Fibroblast of the conjunctiva (primary cell): ENCODE measurements around the gene C17orf67.
A peak's percentile ranks its signal among the peaks of the same experiment; 100 is the strongest.

Experiments
- DNase-seq: peaks from one replicate; pipeline ENCODE4 v3.0.0-alpha.2; 2010; ENCODE audit warnings: low read depth

C17orf67 gene, protein sequence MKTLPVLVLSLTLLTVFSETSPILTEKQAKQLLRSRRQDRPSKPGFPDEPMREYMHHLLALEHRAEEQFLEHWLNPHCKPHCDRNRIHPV

GRCh38 chr17:56833809-56834379 is at the start of gene C17orf67, which contains the start of gene DGKE:
Gene C17orf67, minus strand, starts transcription at chr17:56833920. Its CDS starts 18,110 bp downstream, at chr17:56815810.
Gene DGKE, plus strand, starts transcription at chr17:56834151. Its CDS starts 645 bp downstream, at chr17:56834796.
- DNase-seq = peak; percentile 93

DNA sequence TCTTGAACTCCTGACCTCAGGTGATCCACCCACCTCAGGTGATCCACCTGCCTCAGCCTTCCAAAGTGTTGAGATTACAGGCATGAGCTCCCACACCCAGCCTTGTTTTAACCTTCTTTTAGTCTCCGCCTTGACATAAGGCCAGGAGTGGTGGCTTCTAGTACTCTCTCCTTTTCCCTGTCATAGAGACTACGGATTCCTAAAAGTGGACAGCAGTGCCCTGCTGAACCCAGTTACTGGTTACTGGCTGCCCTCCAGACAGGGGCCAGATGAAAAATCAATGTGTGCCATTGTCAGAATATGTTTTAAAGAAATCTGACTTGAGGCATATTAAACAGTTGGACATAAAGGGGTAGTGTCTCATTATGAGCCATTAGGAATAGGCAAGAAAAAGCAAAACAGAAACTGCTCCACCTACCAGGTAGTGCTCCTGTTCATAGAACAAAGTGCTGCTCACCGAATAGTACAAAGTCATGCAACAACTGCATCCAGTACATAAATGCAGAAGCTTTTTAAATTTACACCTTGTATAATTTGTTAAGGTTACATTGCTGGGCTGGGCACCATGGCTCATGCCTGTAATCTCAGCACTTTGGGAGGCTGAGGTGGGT is 48.1 kb upstream of the C17orf67 start:
- no peak for DNase-seq

- DNase-seq = no peak
These were observed 46.9 kb upstream of the C17orf67 start for GRCh38 chr17:56880571-56880970.

GRCh38 chr17:56880133-56880532 is 46.4 kb upstream of the C17orf67 start:
- DNase-seq = no peak

GRCh38 chr17:56879280-56879679 is 45.6 kb upstream of the C17orf67 start:
- DNase-seq = no peak

- DNase-seq = no peak
These were observed 43.1 kb upstream of the C17orf67 start for GRCh38 chr17:56876766-56877179.

DNA sequence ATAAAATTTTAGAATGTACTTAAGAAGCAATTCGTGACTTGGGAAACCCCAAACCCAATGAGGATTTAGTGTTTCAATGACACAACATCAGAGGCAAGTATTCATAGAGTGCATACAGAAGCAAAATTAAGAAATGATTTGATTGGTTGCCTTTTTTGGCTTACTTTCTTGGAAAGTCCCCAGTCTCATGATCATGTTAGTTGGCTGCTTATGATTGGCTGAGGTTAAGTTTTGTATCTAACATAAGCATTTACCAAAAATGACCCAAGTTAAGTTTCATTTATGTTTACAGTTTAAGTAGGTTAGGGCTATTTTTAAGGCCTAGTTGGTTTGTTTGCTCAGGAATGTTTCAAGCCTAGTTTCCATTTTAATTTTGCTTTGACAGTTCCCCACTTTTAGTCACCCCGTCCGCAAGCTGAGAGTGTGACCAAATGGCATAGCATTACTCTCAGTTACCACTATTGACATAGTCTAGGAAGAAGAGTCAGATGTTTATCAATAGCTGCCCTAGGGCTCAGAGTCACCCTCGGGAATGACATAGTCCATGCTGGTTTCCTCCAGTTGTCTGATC is 36.4 kb upstream of the C17orf67 start:
- no peak for DNase-seq

- DNase-seq = no peak
These were observed 35.0 kb upstream of the C17orf67 start for GRCh38 chr17:56868716-56869115.

DNA sequence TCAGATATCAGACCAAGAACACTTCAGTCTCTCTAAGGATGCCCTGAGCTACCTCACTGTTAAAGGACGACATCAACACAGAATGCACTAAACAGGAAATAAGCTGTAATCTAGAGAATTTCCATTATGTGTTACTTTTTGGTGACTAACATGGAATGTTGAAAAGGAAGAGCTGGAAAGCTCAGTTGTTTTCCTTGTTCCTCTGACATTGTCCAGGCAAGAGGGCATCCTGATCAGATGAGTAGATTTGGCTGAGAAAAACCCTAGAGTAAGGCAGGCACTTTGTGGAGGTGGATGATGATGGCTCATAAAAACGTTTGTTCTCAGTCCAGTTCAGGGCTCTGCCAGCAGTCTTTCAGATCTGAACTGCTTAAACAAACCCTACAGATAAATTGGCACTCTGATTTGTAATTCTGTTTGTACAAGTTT is 34.2 kb upstream of the C17orf67 start:
- DNase-seq = no peak

DNA sequence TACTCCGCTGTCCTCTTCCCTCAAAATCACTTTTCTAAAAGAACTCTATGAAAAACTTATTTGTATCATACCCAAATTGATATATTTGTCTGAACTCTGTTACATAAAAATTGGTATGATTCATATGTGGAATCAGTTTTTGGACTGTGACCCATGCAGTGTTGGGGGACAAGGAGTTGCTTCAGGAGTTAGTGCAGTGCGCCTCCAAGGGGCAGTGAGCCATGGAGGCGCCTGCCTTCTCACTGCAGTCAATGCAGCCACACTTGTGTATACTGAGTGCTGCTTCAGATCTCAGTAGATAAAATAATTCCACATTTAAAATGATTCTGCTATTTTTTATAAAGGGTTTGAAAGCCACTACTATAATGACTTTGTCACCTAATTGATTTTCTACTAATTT is 32.8 kb upstream of the C17orf67 start:
- no peak for DNase-seq

DNA sequence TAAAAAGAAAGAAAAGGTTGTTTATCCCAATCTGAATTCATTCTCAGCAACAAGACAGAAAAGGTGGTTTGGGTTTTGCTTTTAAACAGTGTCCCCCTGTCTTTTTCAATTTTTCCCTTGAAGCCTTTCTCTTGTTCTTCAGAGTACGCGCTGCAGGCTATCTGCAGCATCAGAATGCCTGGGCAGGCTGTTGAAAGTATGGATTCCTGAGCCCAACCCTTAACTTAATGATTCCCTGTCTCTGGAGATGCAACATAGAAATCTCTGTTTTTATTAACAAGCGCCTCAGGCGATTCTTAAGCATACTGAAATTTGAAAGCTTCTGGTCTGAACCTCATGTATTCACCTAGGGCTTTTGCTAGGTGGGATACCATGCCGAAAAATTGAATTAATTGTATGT is 32.4 kb upstream of the C17orf67 start:
- DNase-seq = no peak

DNA sequence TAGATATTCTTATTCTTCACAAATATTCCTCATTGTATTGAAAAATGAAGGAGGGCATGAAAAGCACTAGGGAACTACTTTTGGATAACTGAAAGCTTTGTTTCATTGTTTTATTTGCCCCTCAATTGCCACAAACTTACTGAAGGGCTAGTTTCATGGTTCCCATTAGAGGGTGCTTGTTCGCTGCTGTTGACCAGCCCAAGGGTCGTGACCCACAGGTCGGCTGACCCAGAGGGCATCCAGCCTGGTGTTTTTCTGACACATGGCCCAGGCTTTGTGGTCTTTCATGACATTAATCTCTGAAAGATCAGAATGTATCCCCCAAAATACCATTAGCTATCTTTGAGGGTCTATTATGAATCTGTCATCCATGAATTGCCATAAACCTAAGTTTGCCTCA is 30.3 kb upstream of the C17orf67 start:
- no peak for DNase-seq

DNA sequence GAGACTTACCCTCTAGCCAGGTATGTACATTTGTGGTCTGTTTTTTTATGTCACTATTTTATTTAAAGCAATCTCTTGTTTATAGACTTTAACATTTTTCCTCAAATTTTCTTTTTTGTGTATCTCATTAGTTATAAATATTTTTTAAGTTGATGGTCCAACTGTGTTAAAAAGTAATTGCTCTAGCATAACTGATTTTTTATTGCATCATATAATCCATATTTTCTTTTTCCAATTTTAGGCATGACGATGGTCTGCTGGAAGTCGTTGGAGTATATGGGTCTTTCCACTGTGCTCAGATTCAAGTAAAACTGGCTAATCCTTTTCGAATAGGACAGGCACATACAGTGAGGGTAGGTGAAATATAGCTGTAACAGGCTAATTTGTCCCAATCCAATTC is 28.2 kb upstream of the C17orf67 start:
- DNase-seq = no peak

- DNase-seq = no peak
These were observed 17.3 kb upstream of the C17orf67 start for GRCh38 chr17:56851008-56851407.

- DNase-seq = no peak
These were observed 16.9 kb upstream of the C17orf67 start for GRCh38 chr17:56850591-56850990.

- no peak for DNase-seq
These were observed 15.4 kb upstream of the C17orf67 start for GRCh38 chr17:56849131-56849530.

GRCh38 chr17:56847106-56847505 is 13.4 kb upstream of the C17orf67 start:
- no peak for DNase-seq

GRCh38 chr17:56845934-56846333 is 12.2 kb upstream of the C17orf67 start:
- no peak for DNase-seq

GRCh38 chr17:56842577-56842976 is 8.9 kb upstream of the C17orf67 start:
- no peak for DNase-seq

DNA sequence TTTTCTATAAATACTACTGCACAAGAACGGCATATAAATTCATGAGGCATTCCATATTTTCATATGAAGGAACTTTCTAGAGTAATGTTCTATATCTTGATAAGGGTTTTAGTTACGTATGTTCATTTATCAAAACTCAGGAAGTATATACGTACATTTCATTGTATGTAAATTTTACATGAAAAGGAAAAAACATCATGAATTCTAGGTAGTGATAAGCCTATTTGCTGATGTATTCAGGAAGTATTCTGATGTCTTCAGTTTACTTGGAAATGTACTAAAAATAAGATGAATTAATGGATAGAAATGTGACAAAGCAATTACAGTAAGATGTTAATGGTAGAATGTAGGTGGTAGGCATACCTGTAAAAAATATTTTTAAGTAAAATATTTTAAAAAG is 5.0 kb upstream of the C17orf67 start:
- DNase-seq = no peak

DNA sequence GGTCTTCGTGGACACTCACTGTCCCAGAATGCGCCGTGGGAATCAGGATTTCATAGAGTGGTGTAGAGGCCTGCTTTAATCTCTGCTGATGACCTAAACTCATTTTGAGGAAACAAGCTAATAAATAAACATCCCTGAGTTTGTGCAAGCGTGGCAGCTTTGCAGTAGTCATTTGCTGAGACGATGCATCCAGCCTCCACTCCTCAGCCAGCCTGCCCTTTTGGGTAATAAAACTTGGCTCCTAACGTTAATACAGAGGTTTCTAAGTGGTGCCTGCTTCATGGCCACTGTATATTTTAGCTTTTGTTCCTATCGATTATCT is 1.5 kb upstream of the C17orf67 start:
- DNase-seq = no peak

DNA sequence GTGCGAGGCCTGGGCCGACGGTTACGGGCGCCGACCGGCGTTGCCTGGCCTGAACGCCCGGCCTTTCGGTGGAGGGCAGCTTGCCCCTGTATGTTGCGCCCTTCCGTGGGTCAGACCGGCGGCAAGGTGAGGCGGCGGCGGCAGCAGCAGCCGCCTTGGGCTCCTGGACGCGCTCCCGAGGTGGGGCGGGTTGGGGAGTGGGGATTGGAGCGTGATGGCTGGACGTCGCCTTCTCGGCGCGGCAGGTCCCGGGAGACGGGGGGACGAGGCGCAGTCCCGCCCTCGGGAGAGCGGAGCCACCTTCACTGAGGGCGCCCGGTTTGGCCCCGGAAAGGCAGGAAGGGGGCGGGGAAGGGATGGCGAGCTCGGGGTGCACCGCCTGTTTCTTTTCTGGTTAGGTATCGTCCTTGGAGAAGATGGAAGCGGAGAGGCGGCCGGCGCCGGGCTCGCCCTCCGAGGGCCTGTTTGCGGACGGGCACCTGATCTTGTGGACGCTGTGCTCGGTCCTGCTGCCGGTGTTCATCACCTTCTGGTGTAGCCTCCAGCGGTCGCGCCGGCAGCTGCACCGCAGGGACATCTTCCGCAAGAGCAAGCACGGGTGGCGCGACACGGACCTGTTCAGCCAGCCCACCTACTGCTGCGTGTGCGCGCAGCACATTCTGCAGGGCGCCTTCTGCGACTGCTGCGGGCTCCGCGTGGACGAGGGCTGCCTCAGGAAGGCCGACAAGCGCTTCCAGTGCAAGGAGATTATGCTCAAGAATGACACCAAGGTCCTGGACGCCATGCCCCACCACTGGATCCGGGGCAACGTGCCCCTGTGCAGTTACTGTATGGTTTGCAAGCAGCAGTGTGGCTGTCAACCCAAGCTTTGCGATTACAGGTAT is 902 bp upstream of the C17orf67 start:
- no peak for DNase-seq
